SK-N-SH (cell line): ENCODE results near the gene ALG3. TPM values are rescaled to one million over a fixed set of nuclear protein-coding genes. Genes with fewer than 3 reads are reported as not detected.
A peak's percentile ranks its signal among the peaks of the same experiment; 100 is the strongest.

Experiments
- CTCF ChIA-PET: fragments of 300-600, 350-600 bp; formaldehyde crosslinking; extraction: SDS; loops from one replicate; lab custom pipeline; 2021; lab: Yijun Ruan, JAX
- POLR2A ChIA-PET: fragments of 350-600 bp; sonication (Branson Sonifier 250); formaldehyde crosslinking; extraction: SDS; loops from one replicate; lab custom pipeline; 2020; ENCODE audit warnings: antibody characterized with exemption, inconsistent platforms; lab: Yijun Ruan, JAX
- DNase-seq: peaks from one replicate; pipeline ENCODE4 v3.0.0; 2012
- H2AFZ ChIP-seq: fragments of 200-600 bp; sonication (generic); 2 replicates; pipeline ENCODE4 v1.8.1; 2016; ENCODE audit warnings: antibody characterized with exemption, mild to moderate bottlenecking, low read depth
- H3F3A ChIP-seq: fragments of 200-600 bp; sonication (generic); replicated peaks from 2 replicates; pipeline ENCODE3; 2016; ENCODE audit warnings: antibody characterized with exemption, mild to moderate bottlenecking; ENCODE audit not compliant: insufficient read depth
- H3K27ac ChIP-seq, 2 experiments: fragments of 200-500 bp in 1 of 2; fragments of 200-600 bp in 1 of 2; sonication (Bioruptor generic) in 1 of 2; sonication (generic), shearing (Covaris generic) in 1 of 2; 2 replicates each; pipeline versions ENCODE4 v1.5.1 to v1.6.1; 2014 to 2016; ENCODE audit warnings: low read depth in 2 of 2, inconsistent platforms in 1 of 2, low read length in 1 of 2, mild to moderate bottlenecking in 1 of 2, mixed read lengths in 1 of 2
- H3K27me3 ChIP-seq: fragments of 200-600 bp; sonication (generic), shearing (Covaris generic); 2 replicates; pipeline ENCODE4 v1.6.1; 2016; ENCODE audit warnings: mixed run types; ENCODE audit not compliant: insufficient read depth
- H3K36me3 ChIP-seq, 2 experiments: fragments of 200-500 bp in 1 of 2; fragments of 200-600 bp in 1 of 2; sonication (Bioruptor generic) in 1 of 2; sonication (generic) in 1 of 2; replicated peaks in 1 of 2; 2 replicates each; pipeline versions ENCODE3 to v1.5.1; 2014 to 2016; ENCODE audit warnings: low read length in 1 of 2, mild to moderate bottlenecking in 1 of 2; ENCODE audit not compliant: insufficient read depth in 2 of 2, control insufficient read depth in 1 of 2
- H3K4me1 ChIP-seq, 2 experiments: fragments of 200-500 bp in 1 of 2; fragments of 200-600 bp in 1 of 2; sonication (Bioruptor generic) in 1 of 2; sonication (generic), shearing (Covaris generic) in 1 of 2; 2 replicates each; pipeline versions ENCODE4 v1.5.1 to v1.6.1; 2014 to 2016; ENCODE audit warnings: low read depth in 1 of 2, low read length in 1 of 2, mixed run types in 1 of 2; ENCODE audit not compliant: insufficient read depth in 2 of 2, control insufficient read depth in 1 of 2
- H3K4me2 ChIP-seq: fragments of 200-600 bp; sonication (generic), shearing (Covaris generic); 2 replicates; pipeline ENCODE4 v1.6.1; 2017; ENCODE audit warnings: mixed run types
- H3K4me3 ChIP-seq, 2 experiments: fragments of 200-500 bp in 1 of 2; fragments of 200-600 bp in 1 of 2; sonication (Bioruptor generic) in 1 of 2; sonication (generic), shearing (Covaris generic) in 1 of 2; 2 replicates each; pipeline versions ENCODE4 v1.5.1 to v1.8.1; 2014 to 2016; ENCODE audit warnings: low read depth in 2 of 2, inconsistent platforms in 1 of 2, low read length in 1 of 2, mild to moderate bottlenecking in 1 of 2, mixed read lengths in 1 of 2, moderate library complexity in 1 of 2
- H3K79me2 ChIP-seq: fragments of 200-600 bp; sonication (generic); 2 replicates; pipeline ENCODE4 v1.8.1; 2017; ENCODE audit warnings: mild to moderate bottlenecking; ENCODE audit not compliant: insufficient read depth
- H3K9ac ChIP-seq: fragments of 200-600 bp; sonication (generic); 2 replicates; pipeline ENCODE4 v1.6.1; 2017; ENCODE audit warnings: mixed run types
- H3K9me2 ChIP-seq: fragments of 200-600 bp; sonication (generic); 2 replicates; pipeline ENCODE4 v1.6.1; 2017; ENCODE audit warnings: mixed run types
- H3K9me3 ChIP-seq: fragments of 200-600 bp; sonication (generic); 2 replicates; pipeline ENCODE4 v1.6.1; 2017; ENCODE audit warnings: mixed run types, mild to moderate bottlenecking, moderate library complexity
- H4K20me1 ChIP-seq: fragments of 200-600 bp; sonication (generic); 2 replicates; pipeline ENCODE4 v1.6.1; 2017; ENCODE audit warnings: mild to moderate bottlenecking, mixed run types; ENCODE audit not compliant: insufficient read depth
- CTCF ChIP-seq: fragments of 200-600 bp; sonication (generic); IDR thresholded peaks from 2 replicates; pipeline ENCODE4 v1.6.1; 2017; ENCODE audit warnings: antibody characterized with exemption, mild to moderate bottlenecking, moderate library complexity
- ELF1 ChIP-seq: IDR thresholded peaks from 2 replicates; pipeline ENCODE4 v1.4.0; 2012
- EP300 ChIP-seq, 2 experiments: IDR thresholded peaks; 2 replicates each; pipeline versions ENCODE4 v1.4.0 to v1.6.1; 2012; ENCODE audit warnings: borderline replicate concordance in 1 of 2, low read depth in 1 of 2, low read length in 1 of 2
- EZH2phosphoT487 ChIP-seq: fragments of 200-600 bp; sonication (generic); IDR thresholded peaks from 2 replicates; pipeline ENCODE4 v1.6.1; 2017; ENCODE audit warnings: low read depth, mixed run types, mild to moderate bottlenecking, antibody characterized with exemption, moderate library complexity, borderline replicate concordance
- FOSL2 ChIP-seq: IDR thresholded peaks from 2 replicates; pipeline ENCODE4 v1.4.0; 2012; ENCODE audit warnings: low read depth, mild to moderate bottlenecking, moderate library complexity, borderline replicate concordance
- FOXJ3 ChIP-seq: sonication (generic); formaldehyde crosslinking; IDR thresholded peaks from 2 replicates; pipeline ENCODE4 v1.5.1; 2020; ENCODE audit warnings: mild to moderate bottlenecking, missing genetic modification reagents
- FOXM1 ChIP-seq: IDR thresholded peaks from 2 replicates; pipeline ENCODE4 v1.4.0; 2012; ENCODE audit warnings: low read depth, mild to moderate bottlenecking
- GABPA ChIP-seq: IDR thresholded peaks from 2 replicates; pipeline ENCODE4 v1.4.0; 2012; ENCODE audit warnings: low read depth, mild to moderate bottlenecking
- GATA2 ChIP-seq: sonication (generic); formaldehyde crosslinking; IDR thresholded peaks from 2 replicates; pipeline ENCODE4 v1.5.0; 2020; ENCODE audit warnings: mild to moderate bottlenecking, missing genetic modification reagents
- IRF3 ChIP-seq: fragments of 150-350 bp; IDR thresholded peaks from 2 replicates; pipeline ENCODE4 v1.6.1; 2016; ENCODE audit warnings: mild to moderate bottlenecking, low read depth, low read length
- JUND ChIP-seq: IDR thresholded peaks from 2 replicates; pipeline ENCODE4 v1.4.0; 2012
- MAX ChIP-seq: IDR thresholded peaks from 2 replicates; pipeline ENCODE4 v1.4.0; 2012; ENCODE audit warnings: low read depth
- NFIC ChIP-seq: IDR thresholded peaks from 2 replicates; pipeline ENCODE4 v1.4.0; 2012; ENCODE audit warnings: borderline replicate concordance
- NRF1 ChIP-seq: IDR thresholded peaks from 2 replicates; pipeline ENCODE4 v1.6.1; 2012; ENCODE audit warnings: low read depth, mild to moderate bottlenecking, low read length
- PBX3 ChIP-seq: IDR thresholded peaks from 2 replicates; pipeline ENCODE4; 2012
- POLR2AphosphoS5 ChIP-seq: IDR thresholded peaks from 2 replicates; pipeline ENCODE4 v1.6.1; 2012; ENCODE audit warnings: low read depth, low read length
- RAD21 ChIP-seq: IDR thresholded peaks from 2 replicates; pipeline ENCODE4 v1.6.1; 2012; ENCODE audit warnings: mild to moderate bottlenecking, low read length
- REST ChIP-seq: IDR thresholded peaks from 2 replicates; pipeline ENCODE4 v1.6.1; 2012; ENCODE audit warnings: mild to moderate bottlenecking, low read depth, low read length, moderate library complexity
- RFX5 ChIP-seq: IDR thresholded peaks from 2 replicates; pipeline ENCODE4 v1.6.1; 2012; ENCODE audit warnings: mild to moderate bottlenecking, improper control_type of control experiment, low read length
- RXRA ChIP-seq: IDR thresholded peaks from 2 replicates; pipeline ENCODE4 v1.4.0; 2012; ENCODE audit warnings: low read depth, mild to moderate bottlenecking, borderline replicate concordance
- SIN3A ChIP-seq: IDR thresholded peaks from 2 replicates; pipeline ENCODE4 v1.6.1; 2012; ENCODE audit warnings: low read depth, mild to moderate bottlenecking, low read length, moderate library complexity, borderline replicate concordance
- SMC3 ChIP-seq: IDR thresholded peaks from 2 replicates; pipeline ENCODE4 v1.6.1; 2012; ENCODE audit warnings: low read depth, low read length, improper control_type of control experiment
- TAF1 ChIP-seq: IDR thresholded peaks from 2 replicates; pipeline ENCODE4 v1.6.1; 2012; ENCODE audit warnings: low read depth, mild to moderate bottlenecking, low read length, moderate library complexity, borderline replicate concordance
- TCF12 ChIP-seq: IDR thresholded peaks from 2 replicates; pipeline ENCODE4 v1.4.0; 2012
- YY1 ChIP-seq: IDR thresholded peaks from 2 replicates; pipeline ENCODE4 v1.4.0; 2012; ENCODE audit warnings: low read depth, mild to moderate bottlenecking
- ZBTB33 ChIP-seq: IDR thresholded peaks from 2 replicates; pipeline ENCODE4 v1.4.0; 2012; ENCODE audit warnings: low read depth, borderline replicate concordance
- WGBS: methylation state at CpG from one replicate; pipeline ENCODE4 v1.1.6; 2017; ENCODE audit warnings: low lambda C conversion rate; 5-methylcytosine and 5-hydroxymethylcytosine counted together
- polyA plus RNA-seq, 3 experiments: library from polyadenylated mRNA; depleted of rRNA; stranded (reverse); fragments of >200 nt; gene quantifications; 2 replicates each; pipeline ENCODE4 v1.2.3, GENCODE V29; 2012

The ALG3 gene
- polyA plus RNA-seq, 1 of the 3 experiments (the other 2 are of a cell fraction): 66.0 TPM

GRCh38 chr3:184234224-184234623 is 14.5 kb downstream of the ALG3 start:
- H3K4me1 ChIP-seq: peaks cover 0 to 22% of the 10 kb centered on the region in 2 experiments; a peak in 2 of 4 replicates
- H3K4me2 ChIP-seq: 0 out of 2 replicates have a peak overlapping the region, but pooled peaks have one; percentile 17
- DNase-seq: peak; percentile 91
- no peaks in the 10 kb centered on the region for H3K9me2 ChIP-seq
- no peaks in the 10 kb centered on the region for H3K79me2 ChIP-seq
- H2AFZ ChIP-seq: no peak overlapping the region
- no peak overlapping the region for H3K4me3 ChIP-seq
- ChIA-PET POLR2A (no interaction called here), CTCF (interaction anchor here (0.9 to 2.6 kb wide), 9 partner anchors 10 to 338 kb away, joined by 3 to 8 read pairs (median 4); partner anchors contain the start of genes ABCC5 and EEF1AKMT4)
- no peaks in the 10 kb centered on the region for H4K20me1 ChIP-seq
- H3K27ac ChIP-seq: peak overlapping the region in 1 of 2 experiments; percentile 39; a peak in 1 of 4 replicates
- H3K27me3 ChIP-seq: peaks cover 27% of the 10 kb centered on the region
- WGBS: 6% methylated on average over 4 of the region's 4 CpGs
- H3F3A ChIP-seq: no peaks in the 10 kb centered on the region
- no peak overlapping the region for H3K9ac ChIP-seq
- H3K36me3 ChIP-seq: no peaks in the 10 kb centered on the region
- H3K9me3 ChIP-seq: no peaks in the 10 kb centered on the region
- no peak for TF ChIP-seq ZBTB33
- TF ChIP-seq TAF1: no peak
- TF ChIP-seq PBX3: no peak
- no peak for TF ChIP-seq NRF1
- TF ChIP-seq CTCF: peak; percentile 29
- TF ChIP-seq TCF12: 0 out of 2 replicates have a peak, but pooled peaks have one; percentile 10
- TF ChIP-seq GABPA: no peak
- TF ChIP-seq NFIC: peak; percentile 88
- no peak for TF ChIP-seq REST
- no peak for TF ChIP-seq RXRA
- no peak for TF ChIP-seq SIN3A
- no peak for TF ChIP-seq EZH2phosphoT487
- TF ChIP-seq SMC3: peak; percentile 45; the same call in 1 of the 2 replicates
- TF ChIP-seq POLR2AphosphoS5: no peak
- no peak for TF ChIP-seq ELF1
- no peak for TF ChIP-seq FOXJ3 (CRISPR knock-in tag)
- no peak for TF ChIP-seq FOXM1
- peak; percentile 84 for TF ChIP-seq FOSL2
- no peak; a peak in 1 of 4 replicates for TF ChIP-seq EP300 (IDR thresholded peaks at IDR 0.05; ENCODE audit: borderline replicate concordance in 1 of 2, low read depth in 1 of 2, low read length in 1 of 2)
- TF ChIP-seq GATA2 (CRISPR knock-in tag): no peak
- no peak for TF ChIP-seq JUND
- no peak for TF ChIP-seq IRF3
- TF ChIP-seq YY1: no peak
- TF ChIP-seq RAD21: peak; percentile 68
- no peak for TF ChIP-seq MAX
- TF ChIP-seq RFX5: no peak
